Measurements from ENCODE around the gene PYGB. TPM values are rescaled to one million over a fixed set of nuclear protein-coding genes. Genes with fewer than 3 reads are reported as not detected.

The PYGB gene
- total and polyA plus RNA-seq, 2 donors (not counting 1 experiment from before 2014, with no cell fraction given), result 22.5 to 30.6 TPM

GRCh38 chr20:25285856-25286798 is 38.2 kb downstream of the PYGB start:
- Histone ChIP-seq H3K79me2 (ENCODE audit: control insufficient read depth, insufficient read depth, low read length) (no peaks in the 10 kb centered on the region), H3K4me3 (ENCODE audit: control extremely low read depth in 1 of 5, extremely low read depth in 1 of 5, insufficient read depth in 1 of 5, low read depth in 2 of 5, low read length in 4 of 5) (no peak overlapping the region), H4K20me1 (ENCODE audit: control insufficient read depth, insufficient read depth, low read length, poor library complexity, severe bottlenecking) (no peaks in the 10 kb centered on the region), H3K4me2 (replicated peaks; ENCODE audit: low read depth, low read length, poor library complexity, severe bottlenecking) (no peak overlapping the region), H3K36me3 (replicated peaks in 1 of 2; ENCODE audit: control extremely low read depth in 1 of 2, control insufficient read depth in 1 of 2, extremely low read depth in 1 of 2, insufficient read depth in 2 of 2, low read length in 1 of 2) (peaks cover 0 to 23% of the 10 kb centered on the region in 2 experiments), H3K27ac (ENCODE audit: low read length in 2 of 2) (no peak overlapping the region), H3K27me3 (replicated peaks in 1 of 4; ENCODE audit: control extremely low read depth in 1 of 4, control insufficient read depth in 3 of 4, insufficient read depth in 4 of 4, low read length in 3 of 4) (no peaks in the 10 kb centered on the region), H3K9me3 (ENCODE audit: control extremely low read depth in 1 of 3, control insufficient read depth in 2 of 3, insufficient read depth in 1 of 3, low read length in 2 of 3) (no peaks in the 10 kb centered on the region), H3K4me1 (ENCODE audit: control insufficient read depth in 2 of 2, insufficient read depth in 2 of 2, low read length in 2 of 2) (peaks cover 11 to 27% of the 10 kb centered on the region in 2 donors), H3K9ac (ENCODE audit: low read length) (no peak overlapping the region), H2AFZ (ENCODE audit: insufficient read depth, low read depth, low read length, poor library complexity, severe bottlenecking) (no peak overlapping the region)
- H3K9me3 Mint-ChIP-seq (ENCODE audit: insufficient read depth), result no peaks in the 10 kb centered on the region
- ChIA-PET POLR2A (interaction anchor here (0.6 kb wide), 1 partner anchor 29 kb away, joined by 3 read pairs; no protein-coding TSS in a partner anchor), CTCF (interaction anchor here (1.2 kb wide), 1 partner anchor 113 kb away, joined by 3 read pairs; no protein-coding TSS in a partner anchor)
- peaks cover 20% of the 10 kb centered on the region for H3K4me1 Mint-ChIP-seq
- intact Hi-C loops (cut with micrococcal nuclease), result no loop called here
- ATAC-seq (ENCODE audit: low read depth) (no peak), DNase-seq (no peak)
- WGBS (ENCODE audit: insufficient coverage), result 96% methylated on average over 24 of the region's 24 CpGs
- no peak overlapping the region for H3K27ac Mint-ChIP-seq
- TF ChIP-seq EZH2 (IDR thresholded peaks at IDR 0.05; ENCODE audit: borderline replicate concordance, insufficient read depth, low read depth, low read length, poor library complexity, severe bottlenecking), result no peak
- TF ChIP-seq CTCF (IDR thresholded peaks at IDR 0.05), result no peak
- H3K27me3 Mint-ChIP-seq, result no peaks in the 10 kb centered on the region
- no peak overlapping the region for H3K4me3 Mint-ChIP-seq

- intact Hi-C loops (cut with micrococcal nuclease), result no loop called here
- H3K79me2 ChIP-seq (ENCODE audit: control insufficient read depth, insufficient read depth, low read length), result no peaks in the 10 kb centered on the region
- no peak overlapping the region for H3K4me3 ChIP-seq (ENCODE audit: control extremely low read depth in 1 of 5, extremely low read depth in 1 of 5, insufficient read depth in 1 of 5, low read depth in 2 of 5, low read length in 4 of 5)
- Mint-ChIP-seq H3K9me3 (ENCODE audit: insufficient read depth) (no peaks in the 10 kb centered on the region), H3K27ac (peak overlapping the region; percentile 32), H3K4me1 (peaks cover 16% of the 10 kb centered on the region), H3K27me3 (no peaks in the 10 kb centered on the region), H3K4me3 (no peak overlapping the region)
- ATAC-seq (ENCODE audit: low read depth) (no peak), DNase-seq (no peak)
- CTCF ChIA-PET, result interaction anchor here (1.2 kb wide), 1 partner anchor 112 kb away, joined by 3 read pairs; no protein-coding TSS in a partner anchor
- no peak overlapping the region for H3K4me2 ChIP-seq (replicated peaks; ENCODE audit: low read depth, low read length, poor library complexity, severe bottlenecking)
- no peaks in the 10 kb centered on the region for H4K20me1 ChIP-seq (ENCODE audit: control insufficient read depth, insufficient read depth, low read length, poor library complexity, severe bottlenecking)
- H3K27ac ChIP-seq (ENCODE audit: low read length in 2 of 2), result no peak overlapping the region
- WGBS (ENCODE audit: insufficient coverage), result 96% methylated on average over 12 of the region's 12 CpGs
- H3K9me3 ChIP-seq (ENCODE audit: control extremely low read depth in 1 of 3, control insufficient read depth in 2 of 3, insufficient read depth in 1 of 3, low read length in 2 of 3), result no peaks in the 10 kb centered on the region
- POLR2A ChIA-PET, result interaction anchor here (0.6 kb wide), 1 partner anchor 29 kb away, joined by 3 read pairs; no protein-coding TSS in a partner anchor
- H3K9ac ChIP-seq (ENCODE audit: low read length), result no peak overlapping the region
- H3K36me3 ChIP-seq (replicated peaks in 1 of 2; ENCODE audit: control extremely low read depth in 1 of 2, control insufficient read depth in 1 of 2, extremely low read depth in 1 of 2, insufficient read depth in 2 of 2, low read length in 1 of 2), result peaks cover 0 to 28% of the 10 kb centered on the region in 2 experiments
- H2AFZ ChIP-seq (ENCODE audit: insufficient read depth, low read depth, low read length, poor library complexity, severe bottlenecking), result no peak overlapping the region
- H3K27me3 ChIP-seq (replicated peaks in 1 of 4; ENCODE audit: control extremely low read depth in 1 of 4, control insufficient read depth in 3 of 4, insufficient read depth in 4 of 4, low read length in 3 of 4), result no peaks in the 10 kb centered on the region
- H3K4me1 ChIP-seq (ENCODE audit: control insufficient read depth in 2 of 2, insufficient read depth in 2 of 2, low read length in 2 of 2), result peaks cover 3 to 19% of the 10 kb centered on the region in 2 donors
- no peak for TF ChIP-seq CTCF (IDR thresholded peaks at IDR 0.05)
- no peak for TF ChIP-seq EZH2 (IDR thresholded peaks at IDR 0.05; ENCODE audit: borderline replicate concordance, insufficient read depth, low read depth, low read length, poor library complexity, severe bottlenecking)
These were observed 39.0 kb downstream of the PYGB start for GRCh38 chr20:25286917-25287316.

Data from B cell (primary cell).